ENCODE data around the gene RIPOR3.

Gene RIPOR3

GRCh38 chr20:50585678-50586077, 105.7 kb downstream of the RIPOR3 start:
- DNase-seq (ENCODE audit: extremely low read depth, low read depth), result no peak
- no peak for TF ChIP-seq CTCF (IDR thresholded peaks at IDR 0.05; ENCODE audit: low read depth, low read length, missing control alignments)
- H3K4me3 ChIP-seq (replicated peaks; ENCODE audit: low read depth, low read length), result no peak overlapping the region

GRCh38 chr20:50585214-50585613, 106.1 kb downstream of the RIPOR3 start:
- no peak overlapping the region for H3K4me3 ChIP-seq (replicated peaks; ENCODE audit: low read depth, low read length)
- DNase-seq (ENCODE audit: extremely low read depth, low read depth), result no peak
- TF ChIP-seq CTCF (IDR thresholded peaks at IDR 0.05; ENCODE audit: low read depth, low read length, missing control alignments), result no peak

DNA sequence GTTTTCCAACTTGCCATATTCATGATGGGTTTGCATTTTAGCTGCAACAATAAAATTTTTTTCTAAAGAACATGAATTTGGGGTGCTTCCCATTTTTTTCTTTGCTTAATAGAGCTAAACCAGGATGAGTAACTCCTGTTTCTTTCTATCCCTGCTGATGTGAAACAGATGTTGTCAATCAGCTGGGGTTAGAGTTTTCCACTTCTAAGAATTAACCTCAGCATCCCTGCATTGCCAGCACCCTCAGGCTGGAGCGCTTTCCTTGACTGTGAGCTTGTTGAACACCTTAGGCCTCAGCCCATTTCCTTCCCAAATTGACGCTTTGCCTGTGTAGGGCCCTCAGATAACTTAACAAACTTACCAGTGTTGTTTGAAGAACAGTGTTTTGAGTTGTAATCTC, 106.7 kb downstream of the RIPOR3 start:
- TF ChIP-seq CTCF (IDR thresholded peaks at IDR 0.05; ENCODE audit: low read depth, low read length, missing control alignments), result no peak
- H3K4me3 ChIP-seq (replicated peaks; ENCODE audit: low read depth, low read length), result no peak overlapping the region
- no peak for DNase-seq (ENCODE audit: extremely low read depth, low read depth)

DNA sequence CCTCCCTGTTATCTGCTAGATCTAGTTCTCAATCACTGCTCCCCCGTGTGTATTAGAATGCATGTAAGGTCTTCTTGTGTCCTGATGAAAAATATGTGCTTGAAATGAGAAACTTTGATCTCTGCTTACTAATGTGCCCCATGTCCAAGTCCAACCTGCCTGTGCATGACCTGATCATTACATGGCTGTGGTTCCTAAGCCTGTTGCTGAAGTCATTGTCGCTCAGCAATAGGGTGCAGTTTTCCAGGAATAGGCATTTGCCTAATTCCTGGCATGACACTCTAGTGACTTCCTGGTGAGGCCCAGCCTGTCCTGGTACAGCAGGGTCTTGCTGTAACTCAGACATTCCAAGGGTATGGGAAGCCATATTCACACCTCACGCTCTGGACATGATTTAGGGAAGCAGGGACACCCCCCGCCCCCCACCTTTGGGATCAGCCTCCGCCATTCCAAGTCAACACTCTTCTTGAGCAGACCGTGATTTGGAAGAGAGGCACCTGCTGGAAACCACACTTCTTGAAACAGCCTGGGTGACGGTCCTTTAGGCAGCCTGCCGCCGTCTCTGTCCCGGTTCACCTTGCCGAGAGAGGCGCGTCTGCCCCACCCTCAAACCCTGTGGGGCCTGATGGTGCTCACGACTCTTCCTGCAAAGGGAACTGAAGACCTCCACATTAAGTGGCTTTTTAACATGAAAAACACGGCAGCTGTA, 107.7 kb downstream of the RIPOR3 start:
- no peak overlapping the region for H3K4me3 ChIP-seq (replicated peaks; ENCODE audit: low read depth, low read length)
- DNase-seq (ENCODE audit: extremely low read depth, low read depth), result no peak
- TF ChIP-seq CTCF (IDR thresholded peaks at IDR 0.05; ENCODE audit: low read depth, low read length, missing control alignments), result no peak

GRCh38 chr20:50582591-50583234, 108.6 kb downstream of the RIPOR3 start:
- no peak overlapping the region for H3K4me3 ChIP-seq (replicated peaks; ENCODE audit: low read depth, low read length)
- no peak for DNase-seq (ENCODE audit: extremely low read depth, low read depth)
- TF ChIP-seq CTCF (IDR thresholded peaks at IDR 0.05; ENCODE audit: low read depth, low read length, missing control alignments), result no peak

GRCh38 chr20:50582092-50582491, 109.2 kb downstream of the RIPOR3 start:
- no peak for TF ChIP-seq CTCF (IDR thresholded peaks at IDR 0.05; ENCODE audit: low read depth, low read length, missing control alignments)
- no peak overlapping the region for H3K4me3 ChIP-seq (replicated peaks; ENCODE audit: low read depth, low read length)
- no peak for DNase-seq (ENCODE audit: extremely low read depth, low read depth)

Measured in HFF-Myc (cell line).